Measurements from ENCODE around the gene RPL7L1.
"Not testable (repeated sequence)": the region's sequence is repeated elsewhere in the genome, so short reads cannot be mapped to it uniquely, and the experiment has no call there.

The RPL7L1 gene

GRCh38 chr6:42879372-42880239 lies at the start of gene RPL7L1:
Gene RPL7L1 (plus strand): TSS chr6:42879616. CDS start chr6:42879911, 295 bp downstream.
- peak; percentile 86 for DNase-seq (ENCODE audit: low spot score)

DNA sequence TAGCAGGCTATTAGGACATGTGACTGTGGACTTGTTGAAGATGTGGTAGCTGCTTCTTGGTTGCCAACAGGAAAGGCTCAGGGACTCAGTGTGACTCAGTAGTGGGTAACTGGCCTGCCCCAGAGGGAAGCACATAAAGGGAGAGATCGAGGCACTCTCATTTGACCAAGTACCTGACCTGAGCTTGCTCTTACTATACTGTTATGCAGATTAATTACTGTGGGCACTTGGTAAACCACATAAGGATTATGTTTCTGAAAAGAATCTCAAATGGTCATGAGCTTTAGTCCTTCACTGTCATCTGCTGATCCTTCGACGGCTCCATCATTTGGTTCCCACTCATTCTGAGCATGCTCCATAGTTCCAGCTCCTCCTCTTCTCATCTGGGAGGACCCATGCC lies 48.2 kb upstream of the RPL7L1 start:
- no peak for DNase-seq (ENCODE audit: low spot score)

GRCh38 chr6:42834056-42834455 lies 45.4 kb upstream of the RPL7L1 start:
- no peak for DNase-seq (ENCODE audit: low spot score)

DNA sequence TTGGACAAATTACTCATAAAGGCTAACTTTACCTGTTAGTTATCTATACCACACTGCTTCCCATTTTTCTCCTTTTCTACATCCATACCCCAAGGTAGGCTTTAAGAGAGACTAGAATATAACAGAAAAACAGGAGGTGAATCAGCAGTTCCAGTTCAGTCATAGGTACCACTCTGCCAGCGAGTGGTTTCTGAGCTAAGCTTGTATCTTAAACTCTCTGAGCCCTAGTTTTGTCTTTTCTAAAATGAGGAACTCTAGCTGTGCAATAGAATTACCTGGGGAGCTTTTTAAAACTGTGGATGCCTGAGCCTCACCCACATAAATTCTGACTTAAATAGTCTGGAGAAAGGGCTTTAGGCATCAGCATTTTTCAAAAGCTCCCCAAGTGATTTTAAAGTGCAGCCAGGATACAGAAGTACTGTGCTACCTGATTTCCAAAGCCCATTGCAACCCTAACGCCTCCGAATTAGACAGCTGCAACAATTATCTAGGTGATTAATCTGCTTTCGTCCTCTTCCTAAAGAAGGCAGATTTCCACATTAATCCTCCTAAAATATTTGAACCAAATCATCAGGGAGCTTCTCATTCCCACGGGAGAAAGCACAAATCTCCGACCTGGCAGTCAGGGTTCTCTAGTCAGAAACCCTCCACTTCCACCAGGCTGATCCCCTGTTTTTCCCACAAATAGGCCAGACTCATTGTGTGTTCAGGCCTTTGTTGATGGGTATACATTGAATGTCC lies 37.4 kb upstream of the RPL7L1 start:
- no peak for DNase-seq (ENCODE audit: low spot score)

DNA sequence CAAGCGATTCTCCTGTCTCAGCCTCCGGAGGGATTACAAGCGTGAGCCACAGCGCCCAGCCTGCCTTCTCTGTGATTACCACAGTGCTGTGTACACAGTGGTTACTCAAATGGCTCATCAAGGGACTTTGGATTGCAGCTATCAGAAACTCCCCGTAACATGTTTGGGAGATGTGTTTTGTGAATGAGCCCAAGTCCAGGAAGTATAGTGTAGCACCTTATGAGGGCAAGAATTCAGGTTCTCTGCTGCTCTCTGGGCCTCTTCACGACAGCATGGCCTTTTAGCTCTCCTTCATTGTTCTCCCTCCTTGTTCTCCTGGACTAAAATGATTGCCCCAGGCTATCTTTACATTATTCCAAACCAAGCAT lies 34.1 kb upstream of the RPL7L1 start:
- DNase-seq (ENCODE audit: low spot score): no peak

- DNase-seq (ENCODE audit: low spot score): no peak
Observed at GRCh38 chr6:42846505-42846904, 32.9 kb upstream of the RPL7L1 start.

DNA sequence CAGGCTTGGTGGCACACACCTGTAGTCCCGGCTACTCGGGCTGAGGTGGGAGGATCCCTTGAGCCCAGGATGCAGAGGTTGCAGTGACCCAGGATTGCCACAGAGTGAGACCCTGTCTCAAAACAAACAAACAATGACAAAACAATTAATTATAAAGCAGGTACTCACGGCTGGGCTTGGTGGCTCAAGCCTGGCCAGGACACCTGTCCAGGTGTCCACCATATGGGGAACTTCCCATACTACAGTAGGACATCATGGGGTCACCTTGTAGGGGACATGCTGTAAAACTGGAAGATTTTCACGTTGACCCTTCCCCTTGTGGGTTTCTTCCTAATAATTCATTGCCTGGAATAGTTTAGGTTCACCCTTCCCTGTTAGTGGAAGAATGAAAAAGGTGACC lies 30.7 kb upstream of the RPL7L1 start:
- no peak for DNase-seq (ENCODE audit: low spot score)

GRCh38 chr6:42851599-42851998 lies 27.8 kb upstream of the RPL7L1 start:
- no peak for DNase-seq (ENCODE audit: low spot score)

GRCh38 chr6:42860036-42860435 lies 19.4 kb upstream of the RPL7L1 start:
- DNase-seq (ENCODE audit: low spot score): no peak

GRCh38 chr6:42860481-42860880 lies 18.9 kb upstream of the RPL7L1 start:
- no peak for DNase-seq (ENCODE audit: low spot score)

- no peak for DNase-seq (ENCODE audit: low spot score)
Observed at GRCh38 chr6:42864602-42865001, 14.8 kb upstream of the RPL7L1 start.

- DNase-seq (ENCODE audit: low spot score): no peak
Observed at GRCh38 chr6:42870145-42870936, 9.1 kb upstream of the RPL7L1 start.

GRCh38 chr6:42871711-42872110 lies 7.7 kb upstream of the RPL7L1 start:
- DNase-seq (ENCODE audit: low spot score): no peak

- DNase-seq (ENCODE audit: low spot score): no peak
Observed at GRCh38 chr6:42873313-42873712, 6.1 kb upstream of the RPL7L1 start.

DNA sequence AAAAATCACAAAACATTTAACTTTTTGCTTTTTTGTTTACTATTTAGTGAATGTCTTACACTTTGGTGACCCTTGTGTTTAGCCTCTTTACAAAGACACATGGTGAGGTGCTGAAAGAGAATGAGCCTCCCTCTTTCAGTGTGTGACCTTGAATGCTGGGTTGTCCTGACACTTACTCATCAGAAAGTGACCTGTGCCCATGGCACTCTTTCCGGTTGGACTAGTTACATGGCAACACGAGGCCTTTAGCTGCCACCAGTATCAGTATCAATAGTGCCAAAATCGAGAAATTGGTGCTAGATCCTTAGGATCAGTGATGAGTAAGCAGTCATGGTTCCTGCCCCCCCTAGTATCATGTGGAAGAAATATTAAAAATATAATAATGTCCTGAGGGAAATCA lies 1.7 kb upstream of the RPL7L1 start:
- DNase-seq (ENCODE audit: low spot score): no peak

- not testable (repeated sequence) for DNase-seq (ENCODE audit: low spot score)
Observed at GRCh38 chr6:42880240-42880817, 913 bp downstream of the RPL7L1 start.

DNA sequence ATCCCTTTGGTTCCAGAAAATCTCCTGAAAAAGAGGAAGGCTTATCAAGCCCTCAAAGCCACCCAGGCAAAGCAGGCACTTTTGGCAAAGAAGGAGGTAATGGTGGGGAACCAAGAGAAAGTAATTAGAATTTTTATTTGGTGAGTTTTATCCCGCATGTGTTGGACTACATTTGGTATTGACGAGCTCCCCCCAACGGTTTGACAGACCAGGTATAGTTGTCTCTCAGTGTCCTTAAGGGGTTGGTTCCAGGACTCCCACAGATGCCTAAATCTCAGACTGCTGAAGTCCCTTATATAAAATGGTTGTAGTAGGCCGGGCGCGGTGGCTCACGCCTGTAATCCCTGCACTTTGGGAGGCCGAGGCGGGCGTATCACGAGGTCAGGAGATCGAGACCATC lies 1.5 kb downstream of the RPL7L1 start:
- not testable (repeated sequence) for DNase-seq (ENCODE audit: low spot score)

DNA sequence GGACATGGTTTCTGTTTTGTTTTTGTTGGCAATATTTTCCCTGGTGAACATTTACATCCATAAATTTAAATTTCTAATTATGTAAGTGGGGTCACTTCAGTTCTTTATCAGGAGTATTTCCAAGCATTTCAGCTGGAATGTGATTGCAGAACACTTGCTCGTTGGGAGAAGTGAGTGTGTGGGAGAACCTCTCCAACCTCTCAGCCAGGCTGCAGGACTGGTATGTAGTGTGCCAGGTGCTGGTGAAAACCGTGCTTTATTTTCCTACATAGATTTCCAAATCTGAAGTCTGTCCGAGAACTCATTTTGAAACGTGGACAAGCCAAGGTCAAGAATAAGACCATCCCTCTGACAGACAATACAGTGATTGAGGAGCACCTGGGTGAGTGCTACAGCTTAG lies 6.3 kb downstream of the RPL7L1 start:
- DNase-seq (ENCODE audit: low spot score): no peak

- DNase-seq (ENCODE audit: low spot score): not testable (repeated sequence)
Observed at GRCh38 chr6:42888201-42888600, 8.8 kb downstream of the RPL7L1 start.

GRCh38 chr6:42889815-42890214 lies 10.4 kb downstream of the RPL7L1 start:
- DNase-seq (ENCODE audit: low spot score): no peak

- DNase-seq (ENCODE audit: low spot score): peak; percentile 90
Observed at GRCh38 chr6:42890311-42891198, 11.1 kb downstream of the RPL7L1 start.

Data from CD4-positive, alpha-beta T cell treated with Interleukin-6 at 100 ng/mL for 8 hours (primary cell).